ENCODE measurements around the gene ENAH.

The ENAH gene

GRCh38 chr1:225554216-225554812 lies 98.6 kb downstream of the ENAH start:
- no peak for DNase-seq

- DNase-seq: no peak
Observed at GRCh38 chr1:225549821-225550220, 103.1 kb downstream of the ENAH start.

- DNase-seq: no peak
Observed at GRCh38 chr1:225548140-225548857, 104.6 kb downstream of the ENAH start.

- no peak for DNase-seq
Observed at GRCh38 chr1:225545649-225546048, 107.3 kb downstream of the ENAH start.

- DNase-seq: peak; percentile 22
Observed at GRCh38 chr1:225544924-225545323, 108.0 kb downstream of the ENAH start.

GRCh38 chr1:225544263-225544662 lies 108.7 kb downstream of the ENAH start:
- DNase-seq: no peak

GRCh38 chr1:225543350-225543749 lies 109.6 kb downstream of the ENAH start:
- DNase-seq: no peak

GRCh38 chr1:225541383-225541782 lies 111.5 kb downstream of the ENAH start:
- DNase-seq: no peak

GRCh38 chr1:225539575-225539974 lies 113.3 kb downstream of the ENAH start:
- DNase-seq: no peak

GRCh38 chr1:225539069-225539468 lies 113.9 kb downstream of the ENAH start:
- no peak for DNase-seq

- no peak for DNase-seq
Observed at GRCh38 chr1:225537554-225538251, 115.2 kb downstream of the ENAH start.

- DNase-seq: no peak
Observed at GRCh38 chr1:225535280-225535679, 117.6 kb downstream of the ENAH start.

- no peak for DNase-seq
Observed at GRCh38 chr1:225534772-225535171, 118.2 kb downstream of the ENAH start.

- no peak for DNase-seq
Observed at GRCh38 chr1:225534135-225534534, 118.8 kb downstream of the ENAH start.

GRCh38 chr1:225533238-225533637 lies 119.7 kb downstream of the ENAH start:
- no peak for DNase-seq

GRCh38 chr1:225532240-225532944 lies 120.5 kb downstream of the ENAH start:
- peak; percentile 21 for DNase-seq

- DNase-seq: no peak
Observed at GRCh38 chr1:225529726-225530125, 123.2 kb downstream of the ENAH start.

- DNase-seq: no peak
Observed at GRCh38 chr1:225527575-225527974, 125.3 kb downstream of the ENAH start.

GRCh38 chr1:225526878-225527277 lies 126.0 kb downstream of the ENAH start:
- DNase-seq: no peak

GRCh38 chr1:225525377-225525776 lies 127.5 kb downstream of the ENAH start:
- DNase-seq: no peak

GRCh38 chr1:225524570-225524969 lies 128.4 kb downstream of the ENAH start:
- DNase-seq: no peak

GRCh38 chr1:225523263-225523950 lies 129.5 kb downstream of the ENAH start:
- DNase-seq: no peak
